GM12878 (cell line): ENCODE measurements around the gene TNFRSF1A.

ENCODE experiments used
- CEBPB ChIP-seq, 2 experiments: fragments of 150-350 bp in 1 of 2; IDR thresholded peaks; 2 replicates each; pipeline ENCODE4 v1.6.1; 2012 to 2014; ENCODE audit warnings: low read depth in 2 of 2, low read length in 2 of 2, borderline replicate concordance in 1 of 2, inconsistent platforms in 1 of 2
- CHD2 ChIP-seq: IDR thresholded peaks from 2 replicates; pipeline ENCODE4 v1.6.1; 2011; ENCODE audit warnings: low read depth, low read length, improper control_type of control experiment, borderline replicate concordance
- CHD4 ChIP-seq: fragments of 200-600 bp; sonication (generic); IDR thresholded peaks from 2 replicates; pipeline ENCODE4 v1.6.1; 2016; ENCODE audit warnings: mild to moderate bottlenecking
- CTCF ChIP-seq, 3 experiments: IDR thresholded peaks in 2 of 3; conservative IDR thresholded peaks in 1 of 3; 2 replicates each; pipeline ENCODE4 v1.5.1; 2011; ENCODE audit warnings: low read depth in 3 of 3, low read length in 3 of 3, mild to moderate bottlenecking in 3 of 3, control low read depth in 2 of 3, moderate library complexity in 2 of 3, inconsistent platforms in 1 of 3, mixed read lengths in 1 of 3; ENCODE audit not compliant: control insufficient read depth in 2 of 3, insufficient read depth in 1 of 3; ENCODE audit errors: extremely low read depth in 1 of 3
- EP300 ChIP-seq, 2 experiments: fragments of 150-350 bp in 1 of 2; IDR thresholded peaks; 2 replicates each; pipeline ENCODE4 v1.6.1; 2011 to 2012; ENCODE audit warnings: low read depth in 2 of 2, low read length in 2 of 2, borderline replicate concordance in 1 of 2, improper control_type of control experiment in 1 of 2, inconsistent platforms in 1 of 2; ENCODE audit not compliant: control insufficient read depth in 1 of 2
- FOXM1 ChIP-seq: IDR thresholded peaks from 2 replicates; pipeline ENCODE4 v1.6.1; 2012; ENCODE audit warnings: low read depth, mild to moderate bottlenecking, inconsistent platforms, low read length, moderate library complexity
- GABPA ChIP-seq: IDR thresholded peaks from 2 replicates; pipeline ENCODE4 v1.6.1; 2014; ENCODE audit warnings: antibody characterized with exemption, low read depth, mild to moderate bottlenecking, inconsistent platforms
- HDAC6 ChIP-seq: fragments of 200-600 bp; sonication (generic); IDR thresholded peaks from one replicate; pipeline ENCODE4 v1.8.0; 2017; ENCODE audit warnings: antibody characterized with exemption; ENCODE audit not compliant: unreplicated experiment
- MYC ChIP-seq: IDR thresholded peaks from 2 replicates; pipeline ENCODE4 v1.6.1; 2011; ENCODE audit warnings: mild to moderate bottlenecking, low read length, moderate library complexity, inconsistent platforms; ENCODE audit not compliant: insufficient read depth, insufficient replicate concordance, insufficient read length, severe bottlenecking
- NFYA ChIP-seq: IDR thresholded peaks from 2 replicates; pipeline ENCODE4 v1.6.1; 2011; ENCODE audit warnings: low read depth, mild to moderate bottlenecking, low read length, improper control_type of control experiment, borderline replicate concordance
- NKRF ChIP-seq: fragments of 450-650 bp; conservative IDR thresholded peaks from 2 replicates; pipeline ENCODE4 v1.6.1; 2017; ENCODE audit warnings: mild to moderate bottlenecking, moderate library complexity
- RB1 ChIP-seq: fragments of 450-650 bp; formaldehyde crosslinking; IDR thresholded peaks from 2 replicates; pipeline ENCODE4 v1.6.1; 2017; ENCODE audit warnings: mild to moderate bottlenecking, borderline replicate concordance
- SREBF2 ChIP-seq: IDR thresholded peaks from 2 replicates; pipeline ENCODE4 v1.6.1; 2012; ENCODE audit warnings: mild to moderate bottlenecking, low read length
- USF1 ChIP-seq: IDR thresholded peaks from 2 replicates; pipeline ENCODE4 v1.6.1; 2011; ENCODE audit warnings: borderline replicate concordance, low read depth, mild to moderate bottlenecking, moderate library complexity, mixed read lengths, low read length; ENCODE audit not compliant: insufficient read depth; ENCODE audit errors: extremely low read length

GRCh38 chr12:6334359-6334758 is 7.5 kb downstream of the TNFRSF1A start:
- TF ChIP-seq SREBF2, result no peak
- no peak for TF ChIP-seq CHD2
- TF ChIP-seq NKRF, result no peak
- TF ChIP-seq RB1, result no peak
- TF ChIP-seq GABPA, result no peak
- no peak for TF ChIP-seq CTCF (IDR thresholded peaks at IDR 0.05 in 2 of 3, conservative IDR thresholded peaks at IDR 0.05 in 1 of 3; ENCODE audit: control insufficient read depth in 2 of 3, extremely low read depth in 1 of 3, insufficient read depth in 1 of 3, low read depth in 3 of 3, low read length in 3 of 3)
- no peak for TF ChIP-seq CHD4
- no peak for TF ChIP-seq MYC
- TF ChIP-seq USF1, result no peak
- no peak for TF ChIP-seq CEBPB (IDR thresholded peaks at IDR 0.05; ENCODE audit: borderline replicate concordance in 1 of 2, low read depth in 2 of 2, low read length in 2 of 2)
- TF ChIP-seq FOXM1, result no peak
- no peak for TF ChIP-seq HDAC6
- TF ChIP-seq EP300 (IDR thresholded peaks at IDR 0.05; ENCODE audit: borderline replicate concordance in 1 of 2, control insufficient read depth in 1 of 2, low read depth in 2 of 2, low read length in 2 of 2), result no peak
- no peak for TF ChIP-seq NFYA
